ENCODE data around the gene IL19. TPM values are rescaled to one million over a fixed set of nuclear protein-coding genes. Genes with fewer than 3 reads are reported as not detected.

The IL19 gene
- total RNA-seq, 2 experiments from 2014 or later: not detected

- H3K4me1 Mint-ChIP-seq: peaks cover 72% of the 10 kb centered on the region
- intact Hi-C loops (cut with DNase I, micrococcal nuclease): no loop called here
- H3K4me3 Mint-ChIP-seq: no peak overlapping the region
- H3K27me3 Mint-ChIP-seq: peaks cover 21% of the 10 kb centered on the region
- DNase-seq (no peak), ATAC-seq (no peak)
- no peaks in the 10 kb centered on the region for H3K9me3 Mint-ChIP-seq (ENCODE audit: low read depth)
- POLR2A ChIA-PET: interaction anchor here (0.7 kb wide), 1 partner anchor 17 kb away, joined by 8 read pairs; no protein-coding TSS in a partner anchor
- no peak overlapping the region for H3K27ac Mint-ChIP-seq
- CTCF ChIA-PET: interaction anchor here (0.6 to 2.2 kb wide), 6 partner anchors 13 to 122 kb away, joined by 3 to 6 read pairs (median 4); no protein-coding TSS in a partner anchor
- no peaks in the 10 kb centered on the region for H3K36me3 Mint-ChIP-seq (ENCODE audit: low read depth)
Observed at GRCh38 chr1:206790502-206791250, 20.1 kb downstream of the IL19 start.

GRCh38 chr1:206792939-206793607 lies 22.5 kb downstream of the IL19 start:
- peaks cover 58% of the 10 kb centered on the region for H3K4me1 Mint-ChIP-seq
- peaks cover 9% of the 10 kb centered on the region for H3K27me3 Mint-ChIP-seq
- no peak overlapping the region for H3K4me3 Mint-ChIP-seq
- DNase-seq (peak; percentile 48), ATAC-seq (no peak)
- intact Hi-C loops (cut with DNase I, micrococcal nuclease): no loop called here
- no peaks in the 10 kb centered on the region for H3K36me3 Mint-ChIP-seq (ENCODE audit: low read depth)
- no peaks in the 10 kb centered on the region for H3K9me3 Mint-ChIP-seq (ENCODE audit: low read depth)
- ChIA-PET CTCF (interaction anchor here (1.0 to 1.2 kb wide), 3 partner anchors 9 to 120 kb away, joined by 3 to 4 read pairs (median 3); no protein-coding TSS in a partner anchor), POLR2A (no interaction called here)
- H3K27ac Mint-ChIP-seq: no peak overlapping the region

GRCh38 chr1:206793620-206794019 lies 23.0 kb downstream of the IL19 start:
- intact Hi-C loops (cut with DNase I, micrococcal nuclease): loop anchor here (1.0 kb wide), 2 partner anchors 9 to 10 kb away; no protein-coding TSS in a partner anchor
- Mint-ChIP-seq H3K9me3 (ENCODE audit: low read depth) (no peaks in the 10 kb centered on the region), H3K4me1 (peaks cover 64% of the 10 kb centered on the region), H3K36me3 (ENCODE audit: low read depth) (no peaks in the 10 kb centered on the region), H3K27me3 (peaks cover 11% of the 10 kb centered on the region), H3K4me3 (no peak overlapping the region), H3K27ac (peak overlapping the region; percentile 52)
- ChIA-PET POLR2A (interaction anchor here (1.1 to 1.3 kb wide), 2 partner anchors 10 kb away, joined by 4 to 7 read pairs; no protein-coding TSS in a partner anchor), CTCF (interaction anchor here (1.2 to 2.1 kb wide), 2 partner anchors 54 to 58 kb away, joined by 4 to 9 read pairs; no protein-coding TSS in a partner anchor)
- DNase-seq: no peak
- ATAC-seq: no peak

- no peaks in the 10 kb centered on the region for H3K36me3 Mint-ChIP-seq (ENCODE audit: low read depth)
- no peaks in the 10 kb centered on the region for H3K9me3 Mint-ChIP-seq (ENCODE audit: low read depth)
- intact Hi-C loops (cut with DNase I, micrococcal nuclease): loop anchor here (1.0 kb wide), 2 partner anchors 9 to 10 kb away; no protein-coding TSS in a partner anchor
- no peak overlapping the region for H3K4me3 Mint-ChIP-seq
- ChIA-PET CTCF (interaction anchor here (0.6 to 2.1 kb wide), 14 partner anchors 8 to 686 kb away, joined by 3 to 11 read pairs (median 5); partner anchors contain the start of gene DYRK3), POLR2A (interaction anchor here (0.6 to 1.3 kb wide), 5 partner anchors 9 to 27 kb away, joined by 3 to 7 read pairs (median 4); no protein-coding TSS in a partner anchor)
- ATAC-seq (peak; percentile 59), DNase-seq (peak; percentile 74)
- H3K27me3 Mint-ChIP-seq: peaks cover 13% of the 10 kb centered on the region
- peak overlapping the region; percentile 65 for H3K27ac Mint-ChIP-seq
- H3K4me1 Mint-ChIP-seq: peaks cover 68% of the 10 kb centered on the region
Observed at GRCh38 chr1:206794294-206794908, 23.8 kb downstream of the IL19 start.

- no peaks in the 10 kb centered on the region for H3K36me3 Mint-ChIP-seq (ENCODE audit: low read depth)
- ChIA-PET POLR2A (no interaction called here), CTCF (interaction anchor here (1.6 to 2.1 kb wide), 3 partner anchors 10 to 116 kb away, joined by 9 to 11 read pairs (median 11); no protein-coding TSS in a partner anchor)
- no peak for ATAC-seq
- DNase-seq: no peak
- H3K4me1 Mint-ChIP-seq: peaks cover 61% of the 10 kb centered on the region
- no peaks in the 10 kb centered on the region for H3K9me3 Mint-ChIP-seq (ENCODE audit: low read depth)
- H3K27me3 Mint-ChIP-seq: peaks cover 14% of the 10 kb centered on the region
- intact Hi-C loops (cut with DNase I, micrococcal nuclease): no loop called here
- no peak overlapping the region for H3K4me3 Mint-ChIP-seq
- no peak overlapping the region for H3K27ac Mint-ChIP-seq
Observed at GRCh38 chr1:206796116-206796515, 25.5 kb downstream of the IL19 start.

- Mint-ChIP-seq H3K27ac (no peak overlapping the region), H3K4me1 (peaks cover 63% of the 10 kb centered on the region), H3K4me3 (no peak overlapping the region), H3K9me3 (ENCODE audit: low read depth) (no peaks in the 10 kb centered on the region), H3K27me3 (peaks cover 19% of the 10 kb centered on the region), H3K36me3 (ENCODE audit: low read depth) (no peaks in the 10 kb centered on the region)
- intact Hi-C loops (cut with DNase I, micrococcal nuclease): no loop called here
- DNase-seq (no peak), ATAC-seq (no peak)
- POLR2A ChIA-PET: no interaction called here
- CTCF ChIA-PET: interaction anchor here (0.8 to 1.5 kb wide), 2 partner anchors 71 to 511 kb away, joined by 3 to 7 read pairs; no protein-coding TSS in a partner anchor
Observed at GRCh38 chr1:206796981-206797402, 26.4 kb downstream of the IL19 start.

- peak; percentile 50 for DNase-seq
- Mint-ChIP-seq H3K27me3 (peaks cover 19% of the 10 kb centered on the region), H3K27ac (no peak overlapping the region), H3K9me3 (ENCODE audit: low read depth) (no peaks in the 10 kb centered on the region), H3K4me3 (no peak overlapping the region), H3K36me3 (ENCODE audit: low read depth) (no peaks in the 10 kb centered on the region), H3K4me1 (peaks cover 64% of the 10 kb centered on the region)
- CTCF ChIA-PET: interaction anchor here (0.6 to 2.5 kb wide), 9 partner anchors 9 to 510 kb away, joined by 3 to 13 read pairs (median 4); no protein-coding TSS in a partner anchor
- ATAC-seq: peak; percentile 20
- POLR2A ChIA-PET: no interaction called here
- intact Hi-C loops (cut with DNase I, micrococcal nuclease): no loop called here
Observed at GRCh38 chr1:206797534-206798383, 27.2 kb downstream of the IL19 start.

GRCh38 chr1:206798384-206798996 lies 27.9 kb downstream of the IL19 start:
- Mint-ChIP-seq H3K36me3 (ENCODE audit: low read depth) (no peaks in the 10 kb centered on the region), H3K27me3 (peaks cover 19% of the 10 kb centered on the region), H3K9me3 (ENCODE audit: low read depth) (no peaks in the 10 kb centered on the region), H3K4me1 (peaks cover 65% of the 10 kb centered on the region), H3K4me3 (no peak overlapping the region), H3K27ac (peak overlapping the region; percentile 16)
- POLR2A ChIA-PET: no interaction called here
- peak; percentile 60 for DNase-seq
- CTCF ChIA-PET: interaction anchor here (1.0 to 2.5 kb wide), 8 partner anchors 9 to 111 kb away, joined by 3 to 13 read pairs (median 4); no protein-coding TSS in a partner anchor
- intact Hi-C loops (cut with DNase I, micrococcal nuclease): no loop called here
- ATAC-seq: peak; percentile 1

- DNase-seq (no peak), ATAC-seq (no peak)
- Mint-ChIP-seq H3K4me3 (no peak overlapping the region), H3K9me3 (ENCODE audit: low read depth) (no peaks in the 10 kb centered on the region), H3K36me3 (ENCODE audit: low read depth) (no peaks in the 10 kb centered on the region), H3K27me3 (peaks cover 19% of the 10 kb centered on the region), H3K27ac (no peak overlapping the region), H3K4me1 (peaks cover 65% of the 10 kb centered on the region)
- CTCF ChIA-PET: interaction anchor here (0.7 to 2.5 kb wide), 8 partner anchors 10 to 179 kb away, joined by 3 to 13 read pairs (median 3); no protein-coding TSS in a partner anchor
- intact Hi-C loops (cut with DNase I, micrococcal nuclease): no loop called here
- POLR2A ChIA-PET: no interaction called here
Observed at GRCh38 chr1:206799311-206799710, 28.7 kb downstream of the IL19 start.

- H3K36me3 Mint-ChIP-seq (ENCODE audit: low read depth): no peaks in the 10 kb centered on the region
- DNase-seq (no peak), ATAC-seq (no peak)
- no peak overlapping the region for H3K27ac Mint-ChIP-seq
- intact Hi-C loops (cut with DNase I, micrococcal nuclease): loop anchor here in 1 of 2 experiments (10.0 kb wide), 1 partner anchor 1024 kb away; no protein-coding TSS in a partner anchor
- peaks cover 19% of the 10 kb centered on the region for H3K27me3 Mint-ChIP-seq
- no peaks in the 10 kb centered on the region for H3K9me3 Mint-ChIP-seq (ENCODE audit: low read depth)
- H3K4me1 Mint-ChIP-seq: peaks cover 65% of the 10 kb centered on the region
- H3K4me3 Mint-ChIP-seq: no peak overlapping the region
- ChIA-PET CTCF (interaction anchor here (0.5 to 1.3 kb wide), 4 partner anchors 17 to 140 kb away, joined by 3 read pairs; no protein-coding TSS in a partner anchor), POLR2A (no interaction called here)
Observed at GRCh38 chr1:206800411-206800810, 29.8 kb downstream of the IL19 start.

All from activated CD4-positive, alpha-beta T cell treated with anti-CD3 and anti-CD28 coated beads for 36 hours (primary cell).